Panc1 (cell line): ENCODE results near the gene CHMP5. TPM values are rescaled to one million over a fixed set of nuclear protein-coding genes. Genes with fewer than 3 reads are reported as not detected.

ENCODE experiments used
- ATAC-seq: fragments of 200-7000 bp; cut with Tn5 transposase; 2 replicates; pipeline ENCODE4 v1.9.1; 2020; ENCODE audit warnings: mild to moderate bottlenecking, moderate library complexity
- BruUV-seq: library from RNA; stranded (reverse); fragments of 400-500 nt; replicated peaks from 2 replicates; lab custom pipeline; 2021; lab: Mats Ljungman, UMichigan
- CTCF ChIA-PET: fragments of 300-600 bp; sonication (Branson Sonifier 250); formaldehyde crosslinking; loops from one replicate; lab custom pipeline; 2022; ENCODE audit warnings: antibody characterized with exemption; lab: Charles Lee
- POLR2A ChIA-PET: fragments of 300-600 bp; sonication (Branson Sonifier 250); formaldehyde crosslinking; loops from one replicate; lab custom pipeline; 2022; ENCODE audit warnings: antibody characterized with exemption; lab: Charles Lee
- DNase-seq: peaks from one replicate; pipeline ENCODE4 v3.0.0-alpha.2; 2010; ENCODE audit warnings: low read depth, low spot score
- H3K27ac ChIP-seq: 2 replicates; pipeline ENCODE4 v1.5.1; 2011; ENCODE audit warnings: mild to moderate bottlenecking, low read length, inconsistent platforms
- H3K27me3 ChIP-seq: fragments of 200-500 bp; sonication (Bioruptor generic); 2 replicates; pipeline ENCODE4 v1.6.0; 2014; ENCODE audit warnings: low read length, inconsistent platforms; ENCODE audit not compliant: control insufficient read depth, insufficient read depth
- H3K36me3 ChIP-seq: fragments of 200-500 bp; sonication (Bioruptor generic); 2 replicates; pipeline ENCODE4 v1.5.1; 2014; ENCODE audit warnings: inconsistent platforms, mild to moderate bottlenecking, low read length, moderate library complexity; ENCODE audit not compliant: control insufficient read depth, insufficient read depth
- H3K4me1 ChIP-seq: 2 replicates; pipeline ENCODE4 v1.5.1; 2011; ENCODE audit warnings: inconsistent platforms, mild to moderate bottlenecking, low read length, moderate library complexity; ENCODE audit not compliant: control insufficient read depth, insufficient read depth
- H3K4me3 ChIP-seq, 2 experiments: 2 replicates each; pipeline ENCODE4 v1.5.1; 2011 to 2012; ENCODE audit warnings: low read depth in 2 of 2, low read length in 2 of 2, mild to moderate bottlenecking in 2 of 2, inconsistent platforms in 1 of 2, moderate library complexity in 1 of 2
- H3K9me3 ChIP-seq: fragments of 200-500 bp; sonication (Bioruptor generic); 2 replicates; pipeline ENCODE4 v1.5.1; 2014; ENCODE audit warnings: low read depth, mild to moderate bottlenecking, inconsistent platforms, low read length, moderate library complexity; ENCODE audit not compliant: control insufficient read depth, insufficient read depth
- CTCF ChIP-seq: fragments of 450-650 bp; IDR thresholded peaks from 2 replicates; pipeline ENCODE4 v1.5.1; 2017; ENCODE audit warnings: mild to moderate bottlenecking
- POLR2AphosphoS5 ChIP-seq: IDR thresholded peaks from 2 replicates; pipeline ENCODE4 v1.6.1; 2012; ENCODE audit warnings: mild to moderate bottlenecking, low read depth, low read length, moderate library complexity
- REST ChIP-seq, 2 experiments: IDR thresholded peaks; 2 replicates each; pipeline ENCODE4 v1.6.1; 2011 to 2012; ENCODE audit warnings: low read depth in 2 of 2, control low read depth in 1 of 2, low read length in 1 of 2, mild to moderate bottlenecking in 1 of 2, moderate library complexity in 1 of 2; ENCODE audit not compliant: insufficient read depth in 1 of 2
- SIN3A ChIP-seq: IDR thresholded peaks from 2 replicates; pipeline ENCODE4 v1.6.1; 2012; ENCODE audit warnings: low read depth, mild to moderate bottlenecking, low read length, moderate library complexity, borderline replicate concordance; ENCODE audit not compliant: insufficient read depth
- TCF7L2 ChIP-seq: IDR thresholded peaks from 2 replicates; pipeline ENCODE4 v1.6.1; 2011; ENCODE audit warnings: mild to moderate bottlenecking, low read depth, low read length, inconsistent platforms
- in situ Hi-C: cut with HindIII; loops from 2 replicates; pipeline ENCODE4 v1.10.0; 2016; ENCODE audit warnings: low sequenced_read_pairs, low pct_unique_long_range_greater_than_20kb
- intact Hi-C: fragments of 100-400 bp; cut with micrococcal nuclease; formaldehyde crosslinking; loops from one replicate; pipeline ENCODE4 v1.10.0; 2022; ENCODE audit not compliant: unreplicated experiment
- total RNA-seq: library from RNA; stranded (reverse); gene quantifications from one replicate; pipeline ENCODE4 v1.2.1, GENCODE V29; 2021; ENCODE audit not compliant: unreplicated experiment

CHMP5 gene
- total RNA-seq, 1 experiment from 2014 or later, result 74.5 TPM

- intact Hi-C loops, result no loop called here
- Histone ChIP-seq H3K36me3 (peaks cover 36% of the 10 kb centered on the region), H3K9me3 (no peaks in the 10 kb centered on the region), H3K27me3 (no peaks in the 10 kb centered on the region), H3K4me1 (no peaks in the 10 kb centered on the region), H3K27ac (no peak overlapping the region), H3K4me3 (no peak overlapping the region)
- no TSS peak for BruUV-seq
- ChIA-PET CTCF (no interaction called here), POLR2A (interaction anchor here (0.6 kb wide), 1 partner anchor 237 kb away, joined by 3 read pairs; no protein-coding TSS in a partner anchor)
- ATAC-seq (no peak), DNase-seq (no peak)
- TF ChIP-seq REST (IDR thresholded peaks at IDR 0.05; ENCODE audit: insufficient read depth in 1 of 2, low read depth in 2 of 2, low read length in 1 of 2), result no peak
- in situ Hi-C loops, result no loop called here
Measured at GRCh38 chr9:33273266-33273971, 8.6 kb downstream of the CHMP5 start.

- Histone ChIP-seq H3K36me3 (peaks cover 32% of the 10 kb centered on the region), H3K4me3 (no peak overlapping the region), H3K27ac (no peak overlapping the region), H3K9me3 (no peaks in the 10 kb centered on the region), H3K27me3 (no peaks in the 10 kb centered on the region), H3K4me1 (no peaks in the 10 kb centered on the region)
- no TSS peak for BruUV-seq
- TF ChIP-seq SIN3A (no peak), POLR2AphosphoS5 (no peak), REST (IDR thresholded peaks at IDR 0.05; ENCODE audit: insufficient read depth in 1 of 2, low read depth in 2 of 2, low read length in 1 of 2) (no peak), TCF7L2 (no peak), CTCF (no peak)
- ATAC-seq, result no peak
- POLR2A ChIA-PET, result interaction anchor here (0.6 kb wide), 1 partner anchor 198 kb away, joined by 3 read pairs; no protein-coding TSS in a partner anchor
- CTCF ChIA-PET, result interaction anchor here (0.7 kb wide), 1 partner anchor 20 kb away, joined by 5 read pairs; no protein-coding TSS in a partner anchor
- intact Hi-C loops (no loop called here), in situ Hi-C loops (no loop called here)
- no peak for DNase-seq
Measured at GRCh38 chr9:33273972-33274328, 9.1 kb downstream of the CHMP5 start.
